C4-2B (cell line): ENCODE results near the gene C1QC.

Experiments
- H3K27ac ChIP-seq: fragments of 450-650 bp; 2 replicates; pipeline ENCODE4 v1.5.1; 2017
- CTCF ChIP-seq: fragments of 450-650 bp; conservative IDR thresholded peaks from 2 replicates; pipeline ENCODE4 v1.5.1; 2017; ENCODE audit warnings: mild to moderate bottlenecking
- ZFX ChIP-seq: fragments of 450-650 bp; IDR thresholded peaks from 2 replicates; pipeline ENCODE4 v1.6.1; 2017

C1QC gene

GRCh38 chr1:22611530-22611947 lies 31.9 kb upstream of the C1QC start:
- TF ChIP-seq ZFX (no peak), CTCF (no peak)
- no peak overlapping the region for H3K27ac ChIP-seq

- no peak for TF ChIP-seq CTCF
- no peak for TF ChIP-seq ZFX
- no peak overlapping the region for H3K27ac ChIP-seq
Observed at GRCh38 chr1:22612671-22613571, 30.5 kb upstream of the C1QC start.

GRCh38 chr1:22613572-22613918 lies 29.9 kb upstream of the C1QC start:
- no peak overlapping the region for H3K27ac ChIP-seq
- TF ChIP-seq CTCF, result no peak
- TF ChIP-seq ZFX, result no peak

GRCh38 chr1:22613951-22614350 lies 29.5 kb upstream of the C1QC start:
- no peak for TF ChIP-seq ZFX
- TF ChIP-seq CTCF, result no peak
- no peak overlapping the region for H3K27ac ChIP-seq

- no peak overlapping the region for H3K27ac ChIP-seq
- no peak for TF ChIP-seq CTCF
- no peak for TF ChIP-seq ZFX
Observed at GRCh38 chr1:22615886-22616285, 27.5 kb upstream of the C1QC start.

GRCh38 chr1:22616571-22616970 lies 26.9 kb upstream of the C1QC start:
- TF ChIP-seq ZFX (no peak), CTCF (no peak)
- H3K27ac ChIP-seq, result no peak overlapping the region

GRCh38 chr1:22618056-22618455 lies 25.4 kb upstream of the C1QC start:
- H3K27ac ChIP-seq, result no peak overlapping the region
- TF ChIP-seq CTCF, result no peak
- TF ChIP-seq ZFX, result no peak
